ENCODE results near the gene KRT6B. TPM values are rescaled to one million over a fixed set of nuclear protein-coding genes. Genes with fewer than 3 reads are reported as not detected.

KRT6B gene
- polyA plus RNA-seq, 3 donors, result not detected

DNA sequence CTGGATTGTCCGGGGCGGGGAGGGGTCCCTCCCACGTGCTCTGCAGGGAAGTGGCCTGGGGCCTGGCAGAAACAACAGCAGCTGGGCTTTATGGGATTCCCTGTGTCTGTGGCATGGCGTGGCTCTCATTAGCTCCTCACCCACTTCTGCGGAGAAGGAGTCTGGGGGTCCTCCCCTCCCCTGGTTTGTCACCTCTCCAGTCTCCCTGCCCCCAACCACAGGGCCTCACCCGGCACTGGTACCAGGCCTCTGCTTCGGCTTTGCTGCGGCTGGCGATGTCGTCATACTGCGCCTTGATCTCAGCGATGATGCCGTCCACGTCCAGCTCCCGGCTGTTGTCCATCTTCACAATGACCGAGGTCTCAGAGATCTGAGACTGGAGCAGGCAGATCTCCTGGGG is 52.2 kb downstream of the KRT6B start:
- no peak for DNase-seq (ENCODE audit: extremely low read depth in 1 of 11, low read depth in 9 of 11, low spot score in 4 of 11)

DNA sequence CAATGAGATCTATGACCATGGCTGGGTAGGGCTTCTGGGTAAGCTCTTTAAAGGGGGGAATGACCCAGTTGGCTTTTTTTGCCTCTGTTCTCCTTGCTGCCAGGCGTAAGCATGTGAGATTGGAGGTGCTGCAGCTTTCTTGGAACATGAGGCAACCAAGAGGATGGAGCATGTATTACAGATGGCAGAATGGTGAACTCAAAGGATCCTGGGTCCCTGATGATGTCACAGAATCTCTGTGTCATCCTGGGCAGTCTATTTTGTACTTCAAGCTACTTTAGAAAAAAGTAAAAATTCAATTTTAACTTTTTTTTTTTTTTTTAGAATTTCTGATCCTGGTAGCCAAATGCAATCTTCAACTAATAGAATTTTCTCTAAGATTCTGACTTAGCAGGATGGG is 53.8 kb downstream of the KRT6B start:
- DNase-seq (ENCODE audit: extremely low read depth in 1 of 11, low read depth in 9 of 11, low spot score in 4 of 11), result no peak

DNA sequence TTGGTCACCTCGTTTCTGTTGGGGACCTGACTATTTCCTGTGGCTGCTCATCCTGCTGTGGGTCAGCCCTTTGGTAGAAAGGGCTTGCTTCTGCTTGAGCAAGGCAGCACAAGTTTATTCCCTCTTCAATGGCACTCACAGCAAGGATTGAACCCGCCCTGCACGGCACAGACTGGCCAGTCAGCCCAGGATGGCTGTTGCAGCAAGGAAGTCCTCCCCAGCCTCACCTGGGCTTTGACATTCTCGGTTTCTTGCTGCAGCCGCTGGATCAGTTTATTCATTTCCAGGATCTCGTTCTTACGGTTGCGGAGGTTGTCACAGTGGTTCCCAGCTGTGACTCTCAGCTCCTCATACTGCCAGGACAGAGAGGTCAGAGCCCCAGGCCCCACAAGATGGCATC is 55.3 kb downstream of the KRT6B start:
- DNase-seq (ENCODE audit: extremely low read depth in 1 of 11, low read depth in 9 of 11, low spot score in 4 of 11), result no peak

Other genes starting within 250 kb of the KRT6B start
- gene KRT7, start 218.9 kb downstream of the KRT6B start, polyA plus RNA-seq (ENCODE audit: insufficient read length in 3 of 3), result 10 to 100 TPM; 37.4 to 64.1 (median 42.0) TPM
- gene KRT86, start 177.5 kb downstream of the KRT6B start, polyA plus RNA-seq (ENCODE audit: insufficient read length in 3 of 3), result not detected
- gene KRT81, start 160.6 kb downstream of the KRT6B start, polyA plus RNA-seq (ENCODE audit: insufficient read length in 3 of 3), result not detected
- gene KRT83, start 130.7 kb downstream of the KRT6B start, polyA plus RNA-seq (ENCODE audit: insufficient read length in 3 of 3), result not detected
- gene KRT85, start 84.7 kb downstream of the KRT6B start, polyA plus RNA-seq (ENCODE audit: insufficient read length in 3 of 3), result not detected
- not detected for gene KRT84, start 66.5 kb downstream of the KRT6B start, polyA plus RNA-seq (ENCODE audit: insufficient read length in 3 of 3)
- not detected for gene KRT82, start 45.8 kb downstream of the KRT6B start, polyA plus RNA-seq (ENCODE audit: insufficient read length in 3 of 3)
- not detected for gene KRT75, start 17.8 kb downstream of the KRT6B start, polyA plus RNA-seq (ENCODE audit: insufficient read length in 3 of 3)
- not detected for gene KRT6C, start 21.7 kb upstream of the KRT6B start, polyA plus RNA-seq (ENCODE audit: insufficient read length in 3 of 3)
- not detected for gene KRT6A, start 41.1 kb upstream of the KRT6B start, polyA plus RNA-seq (ENCODE audit: insufficient read length in 3 of 3)
- under 1 TPM; 0.24 to 0.33 (median 0.27) TPM for gene KRT5, start 68.2 kb upstream of the KRT6B start, polyA plus RNA-seq (ENCODE audit: insufficient read length in 3 of 3)
- gene KRT71, start 101.0 kb upstream of the KRT6B start, polyA plus RNA-seq (ENCODE audit: insufficient read length in 3 of 3), result not detected
- gene KRT74, start 121.7 kb upstream of the KRT6B start, polyA plus RNA-seq (ENCODE audit: insufficient read length in 3 of 3), result not detected
- gene KRT72, start 149.3 kb upstream of the KRT6B start, polyA plus RNA-seq (ENCODE audit: insufficient read length in 3 of 3), result under 1 TPM in 1 of 3 donors, not detected in 2; 0.12 TPM
- gene KRT73, start 166.4 kb upstream of the KRT6B start, polyA plus RNA-seq (ENCODE audit: insufficient read length in 3 of 3), result under 1 TPM in 1 of 3 donors, not detected in 2; 0.04 TPM
- not detected for gene KRT2, start 200.1 kb upstream of the KRT6B start, polyA plus RNA-seq (ENCODE audit: insufficient read length in 3 of 3)
- gene KRT1, start 228.3 kb upstream of the KRT6B start, polyA plus RNA-seq (ENCODE audit: insufficient read length in 3 of 3), result under 1 TPM; 0.06 to 0.26 (median 0.11) TPM

Data from renal cortex interstitium (tissue), 11 donors.